Suprapubic skin (tissue), 4 donors: ENCODE results near the gene CYSLTR2.

Experiments used
- CTCF ChIP-seq, 2 donors: fragments of 200-600 bp in 1 of 2; fragments of 450-650 bp in 1 of 2; sonication (generic) in 1 of 2; IDR thresholded peaks; one replicate each; pipeline ENCODE4 v1.5.1; 2016 to 2019; ENCODE audit warnings: antibody characterized with exemption in 2 of 2, mild to moderate bottlenecking in 1 of 2, moderate library complexity in 1 of 2
- EP300 ChIP-seq: sonication (generic); formaldehyde crosslinking; IDR thresholded peaks from one replicate; pipeline ENCODE4 v1.6.1; 2017; ENCODE audit warnings: antibody characterized with exemption
- POLR2A ChIP-seq, 2 donors: fragments of 450-650 bp; IDR thresholded peaks; one replicate each; pipeline ENCODE4 v1.6.1; 2017; ENCODE audit warnings: antibody characterized with exemption in 2 of 2, mild to moderate bottlenecking in 2 of 2, moderate library complexity in 2 of 2
- POLR2AphosphoS5 ChIP-seq, 3 donors: sonication (generic); formaldehyde crosslinking; IDR thresholded peaks; one replicate each; pipeline ENCODE4 v1.6.1; 2017; ENCODE audit warnings: antibody characterized with exemption in 3 of 3

- TF ChIP-seq CTCF (IDR thresholded peaks at IDR 0.05), result no peak
- TF ChIP-seq POLR2A (IDR thresholded peaks at IDR 0.05), result no peak
- TF ChIP-seq POLR2AphosphoS5 (IDR thresholded peaks at IDR 0.05), result no peak
- TF ChIP-seq EP300, result no peak
Observed at GRCh38 chr13:48682436-48682835, 28.7 kb downstream of the CYSLTR2 start.
